H1 (cell line): ENCODE results near the gene DIAPH2. TPM values are rescaled to one million over a fixed set of nuclear protein-coding genes. Genes with fewer than 3 reads are reported as not detected.

Experiments used
- EP300 ChIP-seq, 2 experiments: IDR thresholded peaks; 1 replicate in 1 of 2; 2 replicates in 1 of 2; pipeline ENCODE4 v1.6.1; 2011 to 2012; ENCODE audit warnings: low read depth in 2 of 2, low read length in 2 of 2, mild to moderate bottlenecking in 2 of 2, borderline replicate concordance in 1 of 2, inconsistent platforms in 1 of 2, moderate library complexity in 1 of 2
- JUND ChIP-seq: IDR thresholded peaks from 2 replicates; pipeline ENCODE4 v1.6.1; 2011; ENCODE audit warnings: mild to moderate bottlenecking, improper control_type of control experiment, low read length
- MAFK ChIP-seq: IDR thresholded peaks from 2 replicates; pipeline ENCODE4 v1.6.1; 2012; ENCODE audit warnings: low read depth, mild to moderate bottlenecking, improper control_type of control experiment, low read length
- NANOG ChIP-seq: IDR thresholded peaks from 2 replicates; pipeline ENCODE4 v1.6.1; 2011; ENCODE audit warnings: low read length, low read depth, mild to moderate bottlenecking, inconsistent platforms; ENCODE audit not compliant: insufficient read depth, poor library complexity, severe bottlenecking
- SP2 ChIP-seq: IDR thresholded peaks from 2 replicates; pipeline ENCODE4 v1.6.1; 2012; ENCODE audit warnings: mild to moderate bottlenecking, low read length, inconsistent platforms
- TBP ChIP-seq: IDR thresholded peaks from 2 replicates; pipeline ENCODE4 v1.6.1; 2011; ENCODE audit warnings: low read depth, low read length, improper control_type of control experiment
- polyA plus RNA-seq, 7 experiments: library from polyadenylated mRNA; depleted of rRNA in 3 of 7; stranded (reverse) in 5 of 7; unstranded in 2 of 7; fragments of >200 nt in 5 of 7; fragments of 200-250 nt in 2 of 7; gene quantifications; 1 replicate in 5 of 7; 2 replicates in 1 of 7; 4 replicates in 1 of 7; pipeline versions ENCODE4 v1.2.1 to v1.2.3, GENCODE V29; 2011 to 2013; ENCODE audit warnings: missing spikeins in 2 of 7, mixed read lengths in 2 of 7
- total RNA-seq: library from RNA; stranded (reverse); fragmentation: NEBNext Ultra II Directional; extraction: Animal tissue kit (Norgen Biotek cat#: 25700); gene quantifications from 2 replicates; pipeline ENCODE4 v1.2.1, GENCODE V29; 2021

DIAPH2 gene
- total and polyA plus RNA-seq, 2 of the 8 experiments (the other 6 are each of a cell fraction or from before 2014, with no cell fraction given): 4.4 to 24.3 TPM

DNA sequence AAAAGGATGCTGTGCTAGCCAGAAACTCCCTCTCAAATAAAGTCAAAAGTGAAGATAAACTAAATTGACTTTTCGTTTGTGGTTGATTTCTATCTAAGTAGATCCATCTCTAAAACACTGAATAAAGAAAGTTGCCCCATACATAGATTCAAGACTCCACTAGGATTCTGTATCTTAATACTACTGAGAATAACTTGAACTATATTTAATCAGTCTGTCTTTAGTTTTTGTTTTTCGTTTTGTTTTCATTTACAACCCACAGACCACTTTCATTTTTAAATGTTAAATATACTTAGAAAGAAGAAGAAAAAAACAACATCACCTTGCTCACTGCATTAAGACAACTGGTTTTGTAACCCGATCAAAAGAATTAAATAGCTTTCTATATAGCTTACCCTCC is 854.1 kb downstream of the DIAPH2 start (continued):
- TF ChIP-seq EP300 (IDR thresholded peaks at IDR 0.05; ENCODE audit: borderline replicate concordance in 1 of 2, low read depth in 2 of 2, low read length in 2 of 2) (no peak), TBP (no peak), NANOG (no peak), SP2 (no peak), JUND (no peak), MAFK (no peak)
